SK-N-SH (cell line): ENCODE measurements around the gene EXOG. TPM values are rescaled to one million over a fixed set of nuclear protein-coding genes. Genes with fewer than 3 reads are reported as not detected.

Source experiments
- CTCF ChIA-PET: fragments of 300-600, 350-600 bp; formaldehyde crosslinking; extraction: SDS; loops from one replicate; lab custom pipeline; 2021; lab: Yijun Ruan, JAX
- POLR2A ChIA-PET: fragments of 350-600 bp; sonication (Branson Sonifier 250); formaldehyde crosslinking; extraction: SDS; loops from one replicate; lab custom pipeline; 2020; ENCODE audit warnings: antibody characterized with exemption, inconsistent platforms; lab: Yijun Ruan, JAX
- DNase-seq: peaks from one replicate; pipeline ENCODE4 v3.0.0; 2012
- H2AFZ ChIP-seq: fragments of 200-600 bp; sonication (generic); 2 replicates; pipeline ENCODE4 v1.8.1; 2016; ENCODE audit warnings: antibody characterized with exemption, mild to moderate bottlenecking, low read depth
- H3F3A ChIP-seq: fragments of 200-600 bp; sonication (generic); replicated peaks from 2 replicates; pipeline ENCODE3; 2016; ENCODE audit warnings: antibody characterized with exemption, mild to moderate bottlenecking; ENCODE audit not compliant: insufficient read depth
- H3K27ac ChIP-seq, 2 experiments: fragments of 200-500 bp in 1 of 2; fragments of 200-600 bp in 1 of 2; sonication (Bioruptor generic) in 1 of 2; sonication (generic), shearing (Covaris generic) in 1 of 2; 2 replicates each; pipeline versions ENCODE4 v1.5.1 to v1.6.1; 2014 to 2016; ENCODE audit warnings: low read depth in 2 of 2, inconsistent platforms in 1 of 2, low read length in 1 of 2, mild to moderate bottlenecking in 1 of 2, mixed read lengths in 1 of 2
- H3K27me3 ChIP-seq: fragments of 200-600 bp; sonication (generic), shearing (Covaris generic); 2 replicates; pipeline ENCODE4 v1.6.1; 2016; ENCODE audit warnings: mixed run types; ENCODE audit not compliant: insufficient read depth
- H3K36me3 ChIP-seq, 2 experiments: fragments of 200-500 bp in 1 of 2; fragments of 200-600 bp in 1 of 2; sonication (Bioruptor generic) in 1 of 2; sonication (generic) in 1 of 2; replicated peaks in 1 of 2; 2 replicates each; pipeline versions ENCODE3 to v1.5.1; 2014 to 2016; ENCODE audit warnings: low read length in 1 of 2, mild to moderate bottlenecking in 1 of 2; ENCODE audit not compliant: insufficient read depth in 2 of 2, control insufficient read depth in 1 of 2
- H3K4me1 ChIP-seq, 2 experiments: fragments of 200-500 bp in 1 of 2; fragments of 200-600 bp in 1 of 2; sonication (Bioruptor generic) in 1 of 2; sonication (generic), shearing (Covaris generic) in 1 of 2; 2 replicates each; pipeline versions ENCODE4 v1.5.1 to v1.6.1; 2014 to 2016; ENCODE audit warnings: low read depth in 1 of 2, low read length in 1 of 2, mixed run types in 1 of 2; ENCODE audit not compliant: insufficient read depth in 2 of 2, control insufficient read depth in 1 of 2
- H3K4me2 ChIP-seq: fragments of 200-600 bp; sonication (generic), shearing (Covaris generic); 2 replicates; pipeline ENCODE4 v1.6.1; 2017; ENCODE audit warnings: mixed run types
- H3K4me3 ChIP-seq, 2 experiments: fragments of 200-500 bp in 1 of 2; fragments of 200-600 bp in 1 of 2; sonication (Bioruptor generic) in 1 of 2; sonication (generic), shearing (Covaris generic) in 1 of 2; 2 replicates each; pipeline versions ENCODE4 v1.5.1 to v1.8.1; 2014 to 2016; ENCODE audit warnings: low read depth in 2 of 2, inconsistent platforms in 1 of 2, low read length in 1 of 2, mild to moderate bottlenecking in 1 of 2, mixed read lengths in 1 of 2, moderate library complexity in 1 of 2
- H3K79me2 ChIP-seq: fragments of 200-600 bp; sonication (generic); 2 replicates; pipeline ENCODE4 v1.8.1; 2017; ENCODE audit warnings: mild to moderate bottlenecking; ENCODE audit not compliant: insufficient read depth
- H3K9ac ChIP-seq: fragments of 200-600 bp; sonication (generic); 2 replicates; pipeline ENCODE4 v1.6.1; 2017; ENCODE audit warnings: mixed run types
- H3K9me2 ChIP-seq: fragments of 200-600 bp; sonication (generic); 2 replicates; pipeline ENCODE4 v1.6.1; 2017; ENCODE audit warnings: mixed run types
- H3K9me3 ChIP-seq: fragments of 200-600 bp; sonication (generic); 2 replicates; pipeline ENCODE4 v1.6.1; 2017; ENCODE audit warnings: mixed run types, mild to moderate bottlenecking, moderate library complexity
- H4K20me1 ChIP-seq: fragments of 200-600 bp; sonication (generic); 2 replicates; pipeline ENCODE4 v1.6.1; 2017; ENCODE audit warnings: mild to moderate bottlenecking, mixed run types; ENCODE audit not compliant: insufficient read depth
- EP300 ChIP-seq, 2 experiments: IDR thresholded peaks; 2 replicates each; pipeline versions ENCODE4 v1.4.0 to v1.6.1; 2012; ENCODE audit warnings: borderline replicate concordance in 1 of 2, low read depth in 1 of 2, low read length in 1 of 2
- FOXJ3 ChIP-seq: sonication (generic); formaldehyde crosslinking; IDR thresholded peaks from 2 replicates; pipeline ENCODE4 v1.5.1; 2020; ENCODE audit warnings: mild to moderate bottlenecking, missing genetic modification reagents
- FOXM1 ChIP-seq: IDR thresholded peaks from 2 replicates; pipeline ENCODE4 v1.4.0; 2012; ENCODE audit warnings: low read depth, mild to moderate bottlenecking
- GABPA ChIP-seq: IDR thresholded peaks from 2 replicates; pipeline ENCODE4 v1.4.0; 2012; ENCODE audit warnings: low read depth, mild to moderate bottlenecking
- GATA2 ChIP-seq: sonication (generic); formaldehyde crosslinking; IDR thresholded peaks from 2 replicates; pipeline ENCODE4 v1.5.0; 2020; ENCODE audit warnings: mild to moderate bottlenecking, missing genetic modification reagents
- NFIC ChIP-seq: IDR thresholded peaks from 2 replicates; pipeline ENCODE4 v1.4.0; 2012; ENCODE audit warnings: borderline replicate concordance
- POLR2AphosphoS5 ChIP-seq: IDR thresholded peaks from 2 replicates; pipeline ENCODE4 v1.6.1; 2012; ENCODE audit warnings: low read depth, low read length
- RAD21 ChIP-seq: IDR thresholded peaks from 2 replicates; pipeline ENCODE4 v1.6.1; 2012; ENCODE audit warnings: mild to moderate bottlenecking, low read length
- RCOR1 ChIP-seq: fragments of 150-350 bp; IDR thresholded peaks from 2 replicates; pipeline ENCODE4 v1.6.1; 2017; ENCODE audit warnings: antibody characterized with exemption, low read length
- RFX5 ChIP-seq: IDR thresholded peaks from 2 replicates; pipeline ENCODE4 v1.6.1; 2012; ENCODE audit warnings: mild to moderate bottlenecking, improper control_type of control experiment, low read length
- YY1 ChIP-seq: IDR thresholded peaks from 2 replicates; pipeline ENCODE4 v1.4.0; 2012; ENCODE audit warnings: low read depth, mild to moderate bottlenecking
- WGBS: methylation state at CpG from one replicate; pipeline ENCODE4 v1.1.6; 2017; ENCODE audit warnings: low lambda C conversion rate; 5-methylcytosine and 5-hydroxymethylcytosine counted together
- polyA plus RNA-seq, 3 experiments: library from polyadenylated mRNA; depleted of rRNA; stranded (reverse); fragments of >200 nt; gene quantifications; 2 replicates each; pipeline ENCODE4 v1.2.3, GENCODE V29; 2012
- TF ChIP-seq, protein P1 (sequence below): fragments of 150-350 bp; IDR thresholded peaks from 2 replicates; pipeline ENCODE4 v1.6.1; 2016; ENCODE audit warnings: mild to moderate bottlenecking, low read depth, low read length
- TF ChIP-seq, protein P2 (sequence below): IDR thresholded peaks from 2 replicates; pipeline ENCODE4 v1.4.0; 2012; ENCODE audit warnings: low read depth
- TF ChIP-seq, protein P3 (sequence below): IDR thresholded peaks from 2 replicates; pipeline ENCODE4 v1.6.1; 2012; ENCODE audit warnings: mild to moderate bottlenecking, low read depth, low read length, moderate library complexity

The EXOG gene
- polyA plus RNA-seq, 1 of the 3 experiments (the other 2 are of a cell fraction): 6.2 TPM

DNA sequence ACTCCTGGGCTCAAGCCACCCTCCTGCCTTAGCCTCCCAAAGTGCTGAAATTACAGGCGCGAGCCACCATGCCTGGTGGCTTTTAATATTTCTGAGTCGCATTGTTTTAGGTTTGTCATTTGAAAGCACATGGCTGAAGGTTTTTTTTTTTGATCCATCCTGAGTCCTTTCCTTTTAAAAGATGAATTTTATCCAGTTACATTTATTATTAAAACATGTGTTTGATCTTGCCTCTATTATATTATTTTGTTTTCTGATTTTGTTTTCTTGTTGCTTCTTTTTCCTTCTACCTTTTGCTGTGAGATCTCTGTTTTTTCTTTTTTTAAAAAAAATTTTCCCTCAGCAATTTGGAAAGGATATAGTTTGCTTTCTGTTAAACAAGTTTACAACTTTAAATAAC, 77.0 kb downstream of the EXOG start:
- H3K9ac ChIP-seq: no peak overlapping the region
- WGBS: 83% methylated on average over 3 of the region's 3 CpGs
- H2AFZ ChIP-seq: no peak overlapping the region
- no peaks in the 10 kb centered on the region for H3K36me3 ChIP-seq
- no peaks in the 10 kb centered on the region for H4K20me1 ChIP-seq
- no peak overlapping the region for H3K4me3 ChIP-seq
- ChIA-PET POLR2A (no interaction called here), CTCF (interaction anchor here (4.9 to 5.7 kb wide), 2 partner anchors 52 to 79 kb away, joined by 21 to 33 read pairs; no protein-coding TSS in a partner anchor)
- H3K9me3 ChIP-seq: no peaks in the 10 kb centered on the region
- H3K27me3 ChIP-seq: no peaks in the 10 kb centered on the region
- peaks cover 0 to 30% of the 10 kb centered on the region in 2 experiments; a peak in 1 of 4 replicates for H3K4me1 ChIP-seq
- H3K79me2 ChIP-seq: no peaks in the 10 kb centered on the region
- no peak overlapping the region for H3K27ac ChIP-seq
- no peak overlapping the region for H3K4me2 ChIP-seq
- H3F3A ChIP-seq: no peaks in the 10 kb centered on the region
- TF ChIP-seq FOXJ3 (CRISPR knock-in tag): no peak
- TF ChIP-seq POLR2AphosphoS5: no peak
- no peak for TF ChIP-seq RFX5
- no peak for TF ChIP-seq GABPA
- TF ChIP-seq NFIC: no peak
- no peak for TF ChIP-seq GATA2 (CRISPR knock-in tag)
- TF ChIP-seq, protein P1, sequence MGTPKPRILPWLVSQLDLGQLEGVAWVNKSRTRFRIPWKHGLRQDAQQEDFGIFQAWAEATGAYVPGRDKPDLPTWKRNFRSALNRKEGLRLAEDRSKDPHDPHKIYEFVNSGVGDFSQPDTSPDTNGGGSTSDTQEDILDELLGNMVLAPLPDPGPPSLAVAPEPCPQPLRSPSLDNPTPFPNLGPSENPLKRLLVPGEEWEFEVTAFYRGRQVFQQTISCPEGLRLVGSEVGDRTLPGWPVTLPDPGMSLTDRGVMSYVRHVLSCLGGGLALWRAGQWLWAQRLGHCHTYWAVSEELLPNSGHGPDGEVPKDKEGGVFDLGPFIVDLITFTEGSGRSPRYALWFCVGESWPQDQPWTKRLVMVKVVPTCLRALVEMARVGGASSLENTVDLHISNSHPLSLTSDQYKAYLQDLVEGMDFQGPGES: no peak
- no peak for TF ChIP-seq RCOR1
- TF ChIP-seq YY1: no peak
- TF ChIP-seq, protein P2, sequence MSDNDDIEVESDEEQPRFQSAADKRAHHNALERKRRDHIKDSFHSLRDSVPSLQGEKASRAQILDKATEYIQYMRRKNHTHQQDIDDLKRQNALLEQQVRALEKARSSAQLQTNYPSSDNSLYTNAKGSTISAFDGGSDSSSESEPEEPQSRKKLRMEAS: no peak
- no peak for TF ChIP-seq FOXM1
- TF ChIP-seq RAD21: no peak
- no peak for TF ChIP-seq EP300 (IDR thresholded peaks at IDR 0.05; ENCODE audit: borderline replicate concordance in 1 of 2, low read depth in 1 of 2, low read length in 1 of 2)
- TF ChIP-seq, protein P3, sequence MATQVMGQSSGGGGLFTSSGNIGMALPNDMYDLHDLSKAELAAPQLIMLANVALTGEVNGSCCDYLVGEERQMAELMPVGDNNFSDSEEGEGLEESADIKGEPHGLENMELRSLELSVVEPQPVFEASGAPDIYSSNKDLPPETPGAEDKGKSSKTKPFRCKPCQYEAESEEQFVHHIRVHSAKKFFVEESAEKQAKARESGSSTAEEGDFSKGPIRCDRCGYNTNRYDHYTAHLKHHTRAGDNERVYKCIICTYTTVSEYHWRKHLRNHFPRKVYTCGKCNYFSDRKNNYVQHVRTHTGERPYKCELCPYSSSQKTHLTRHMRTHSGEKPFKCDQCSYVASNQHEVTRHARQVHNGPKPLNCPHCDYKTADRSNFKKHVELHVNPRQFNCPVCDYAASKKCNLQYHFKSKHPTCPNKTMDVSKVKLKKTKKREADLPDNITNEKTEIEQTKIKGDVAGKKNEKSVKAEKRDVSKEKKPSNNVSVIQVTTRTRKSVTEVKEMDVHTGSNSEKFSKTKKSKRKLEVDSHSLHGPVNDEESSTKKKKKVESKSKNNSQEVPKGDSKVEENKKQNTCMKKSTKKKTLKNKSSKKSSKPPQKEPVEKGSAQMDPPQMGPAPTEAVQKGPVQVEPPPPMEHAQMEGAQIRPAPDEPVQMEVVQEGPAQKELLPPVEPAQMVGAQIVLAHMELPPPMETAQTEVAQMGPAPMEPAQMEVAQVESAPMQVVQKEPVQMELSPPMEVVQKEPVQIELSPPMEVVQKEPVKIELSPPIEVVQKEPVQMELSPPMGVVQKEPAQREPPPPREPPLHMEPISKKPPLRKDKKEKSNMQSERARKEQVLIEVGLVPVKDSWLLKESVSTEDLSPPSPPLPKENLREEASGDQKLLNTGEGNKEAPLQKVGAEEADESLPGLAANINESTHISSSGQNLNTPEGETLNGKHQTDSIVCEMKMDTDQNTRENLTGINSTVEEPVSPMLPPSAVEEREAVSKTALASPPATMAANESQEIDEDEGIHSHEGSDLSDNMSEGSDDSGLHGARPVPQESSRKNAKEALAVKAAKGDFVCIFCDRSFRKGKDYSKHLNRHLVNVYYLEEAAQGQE: no peak
- no peak for DNase-seq
- no peaks in the 10 kb centered on the region for H3K9me2 ChIP-seq
